HUES6 (cell line): ENCODE results near the gene ZFR2.

ENCODE experiments used
- H3K27ac ChIP-seq: 2 replicates; pipeline ENCODE4 v1.7.0; 2013; ENCODE audit warnings: low read depth, mild to moderate bottlenecking, low read length, inconsistent platforms
- H3K27me3 ChIP-seq: 2 replicates; pipeline ENCODE4 v1.6.1; 2013; ENCODE audit warnings: low read length; ENCODE audit not compliant: control insufficient read depth, insufficient read depth
- H3K36me3 ChIP-seq: 2 replicates; pipeline ENCODE4 v1.6.1; 2013; ENCODE audit warnings: low read length; ENCODE audit not compliant: control insufficient read depth, insufficient read depth
- H3K4me1 ChIP-seq: 2 replicates; pipeline ENCODE4 v1.6.1; 2013; ENCODE audit warnings: low read length; ENCODE audit not compliant: control insufficient read depth, insufficient read depth
- H3K4me3 ChIP-seq: 2 replicates; pipeline ENCODE4 v1.5.1; 2013; ENCODE audit warnings: low read depth, low read length
- H3K9ac ChIP-seq: one replicate; pipeline ENCODE4 v1.6.1; 2013; ENCODE audit warnings: mild to moderate bottlenecking, low read length
- H3K9me3 ChIP-seq: 2 replicates; pipeline ENCODE4 v1.6.1; 2013; ENCODE audit warnings: low read depth, low read length; ENCODE audit not compliant: control insufficient read depth, insufficient read depth

The ZFR2 gene

GRCh38 chr19:3867971-3868769, 668 bp downstream of the ZFR2 start:
- Histone ChIP-seq H3K36me3 (no peaks in the 10 kb centered on the region), H3K27ac (0 out of 2 replicates have a peak overlapping the region, but pooled peaks have one; percentile 26), H3K9me3 (peaks cover 7% of the 10 kb centered on the region), H3K27me3 (peaks cover 14% of the 10 kb centered on the region), H3K4me1 (peaks cover 13% of the 10 kb centered on the region; the same call in 1 of the 2 replicates), H3K4me3 (peak overlapping the region; percentile 50), H3K9ac (peak overlapping the region; percentile 22)

GRCh38 chr19:3866910-3867638, 1.8 kb downstream of the ZFR2 start:
- H3K27me3 ChIP-seq, result peaks cover 14% of the 10 kb centered on the region
- H3K36me3 ChIP-seq, result no peaks in the 10 kb centered on the region
- no peak overlapping the region for H3K4me3 ChIP-seq
- H3K4me1 ChIP-seq, result peaks cover 13% of the 10 kb centered on the region; the same call in 1 of the 2 replicates
- H3K9me3 ChIP-seq, result peaks cover 7% of the 10 kb centered on the region
- H3K27ac ChIP-seq, result no peak overlapping the region
- no peak overlapping the region for H3K9ac ChIP-seq

GRCh38 chr19:3863648-3864047, 5.2 kb downstream of the ZFR2 start:
- no peak overlapping the region for H3K4me3 ChIP-seq
- peaks cover 3% of the 10 kb centered on the region; the same call in 1 of the 2 replicates for H3K36me3 ChIP-seq
- H3K27ac ChIP-seq, result no peak overlapping the region
- H3K9me3 ChIP-seq, result no peaks in the 10 kb centered on the region
- H3K4me1 ChIP-seq, result peaks cover 13% of the 10 kb centered on the region; the same call in 1 of the 2 replicates
- no peaks in the 10 kb centered on the region; the same call in 1 of the 2 replicates for H3K27me3 ChIP-seq
- H3K9ac ChIP-seq, result no peak overlapping the region

- no peaks in the 10 kb centered on the region for H3K9me3 ChIP-seq
- H3K4me3 ChIP-seq, result no peak overlapping the region
- no peak overlapping the region for H3K27ac ChIP-seq
- peaks cover 3% of the 10 kb centered on the region; the same call in 1 of the 2 replicates for H3K36me3 ChIP-seq
- no peak overlapping the region for H3K9ac ChIP-seq
- H3K4me1 ChIP-seq, result peaks cover 9% of the 10 kb centered on the region; the same call in 1 of the 2 replicates
- H3K27me3 ChIP-seq, result no peaks in the 10 kb centered on the region
These were observed 5.9 kb downstream of the ZFR2 start for GRCh38 chr19:3862826-3863500.

GRCh38 chr19:3860499-3860898, 8.3 kb downstream of the ZFR2 start:
- peaks cover 3% of the 10 kb centered on the region; the same call in 1 of the 2 replicates for H3K36me3 ChIP-seq
- H3K4me1 ChIP-seq, result no peaks in the 10 kb centered on the region
- H3K27ac ChIP-seq, result no peak overlapping the region
- no peaks in the 10 kb centered on the region for H3K27me3 ChIP-seq
- H3K9me3 ChIP-seq, result no peaks in the 10 kb centered on the region
- H3K4me3 ChIP-seq, result no peak overlapping the region
- no peak overlapping the region for H3K9ac ChIP-seq

GRCh38 chr19:3857449-3858003, 11.3 kb downstream of the ZFR2 start:
- Histone ChIP-seq H3K9ac (no peak overlapping the region), H3K4me1 (no peaks in the 10 kb centered on the region), H3K27me3 (no peaks in the 10 kb centered on the region), H3K36me3 (peaks cover 13% of the 10 kb centered on the region), H3K9me3 (peaks cover 16% of the 10 kb centered on the region), H3K27ac (no peak overlapping the region), H3K4me3 (no peak overlapping the region)

- no peak overlapping the region for H3K9ac ChIP-seq
- H3K36me3 ChIP-seq, result peaks cover 25% of the 10 kb centered on the region
- no peak overlapping the region for H3K4me3 ChIP-seq
- no peak overlapping the region for H3K27ac ChIP-seq
- peaks cover 38% of the 10 kb centered on the region for H3K9me3 ChIP-seq
- H3K27me3 ChIP-seq, result no peaks in the 10 kb centered on the region
- no peaks in the 10 kb centered on the region for H3K4me1 ChIP-seq
These were observed 13.5 kb downstream of the ZFR2 start for GRCh38 chr19:3855320-3855719.

- Histone ChIP-seq H3K36me3 (peaks cover 24% of the 10 kb centered on the region), H3K9ac (no peak overlapping the region), H3K4me3 (no peak overlapping the region), H3K27ac (no peak overlapping the region), H3K9me3 (peaks cover 46% of the 10 kb centered on the region), H3K27me3 (no peaks in the 10 kb centered on the region), H3K4me1 (no peaks in the 10 kb centered on the region)
These were observed 16.1 kb downstream of the ZFR2 start for GRCh38 chr19:3852614-3853254.

GRCh38 chr19:3852177-3852511, 16.7 kb downstream of the ZFR2 start:
- H3K4me3 ChIP-seq, result no peak overlapping the region
- H3K27me3 ChIP-seq, result no peaks in the 10 kb centered on the region
- no peaks in the 10 kb centered on the region for H3K4me1 ChIP-seq
- H3K36me3 ChIP-seq, result peaks cover 24% of the 10 kb centered on the region
- H3K27ac ChIP-seq, result no peak overlapping the region
- H3K9ac ChIP-seq, result no peak overlapping the region
- peaks cover 49% of the 10 kb centered on the region for H3K9me3 ChIP-seq
